SJSA1 (cell line): ENCODE measurements around the gene CEP295NL. TPM values are rescaled to one million over a fixed set of nuclear protein-coding genes. Genes with fewer than 3 reads are reported as not detected.
"Not testable (repeated sequence)": the region's sequence is repeated elsewhere in the genome, so short reads cannot be mapped to it uniquely, and the experiment has no call there.

Experiments
- DNase-seq, 2 experiments: peaks; one replicate each; pipeline ENCODE4 v3.0.0-alpha.2; 2015 to 2020; ENCODE audit warnings: low spot score in 2 of 2, low read depth in 1 of 2
- H3K27ac ChIP-seq: fragments of 250-450 bp; sonication (Bioruptor Pico); 2 replicates; pipeline ENCODE4 v1.5.1; 2020; ENCODE audit warnings: mild to moderate bottlenecking, moderate library complexity
- H3K27me3 ChIP-seq: fragments of 250-450 bp; sonication (Bioruptor Pico); replicated peaks from 2 replicates; pipeline ENCODE4 v1.5.1; 2020; ENCODE audit warnings: mild to moderate bottlenecking, moderate library complexity
- H3K36me3 ChIP-seq: fragments of 250-450 bp; sonication (Bioruptor Pico); 2 replicates; pipeline ENCODE4 v1.5.1; 2020; ENCODE audit warnings: mild to moderate bottlenecking
- H3K4me1 ChIP-seq: fragments of 250-450 bp; sonication (Bioruptor Pico); replicated peaks from 2 replicates; pipeline ENCODE4 v1.6.1; 2021; ENCODE audit warnings: mild to moderate bottlenecking
- H3K4me3 ChIP-seq: fragments of 250-450 bp; sonication (Bioruptor Pico); 2 replicates; pipeline ENCODE4 v1.5.1; 2020; ENCODE audit warnings: mild to moderate bottlenecking
- H3K9me3 ChIP-seq: fragments of 250-450 bp; sonication (Bioruptor Pico); replicated peaks from 2 replicates; pipeline ENCODE4 v1.5.1; 2020; ENCODE audit warnings: mild to moderate bottlenecking
- total RNA-seq: library from RNA; depleted of rRNA; stranded (reverse); fragments of >200 nt; shearing (Covaris generic); gene quantifications from 2 replicates; pipeline ENCODE4 v1.2.3, GENCODE V29; 2014

CEP295NL gene
- total RNA-seq, 1 experiment from 2014 or later: 0.34 TPM

- DNase-seq: peak; percentile 98 to 99
- peak overlapping the region; percentile 97 for H3K27ac ChIP-seq
- H3K9me3 ChIP-seq: no peaks in the 10 kb centered on the region
- peaks cover 76% of the 10 kb centered on the region for H3K4me1 ChIP-seq
- peaks cover 36% of the 10 kb centered on the region for H3K36me3 ChIP-seq
- H3K27me3 ChIP-seq: no peaks in the 10 kb centered on the region
- peak overlapping the region; percentile 13 for H3K4me3 ChIP-seq
Observed at GRCh38 chr17:78883089-78883532, 19.9 kb downstream of the CEP295NL start.

GRCh38 chr17:78882540-78883088 is 20.4 kb downstream of the CEP295NL start:
- H3K4me3 ChIP-seq: peak overlapping the region; percentile 13; the same call in 1 of the 2 replicates
- peak in 1 of 2 experiments; percentile 69 for DNase-seq
- peak overlapping the region; percentile 97 for H3K27ac ChIP-seq
- no peaks in the 10 kb centered on the region for H3K27me3 ChIP-seq
- H3K36me3 ChIP-seq: peaks cover 40% of the 10 kb centered on the region
- H3K9me3 ChIP-seq: no peaks in the 10 kb centered on the region
- H3K4me1 ChIP-seq: peaks cover 80% of the 10 kb centered on the region

DNA sequence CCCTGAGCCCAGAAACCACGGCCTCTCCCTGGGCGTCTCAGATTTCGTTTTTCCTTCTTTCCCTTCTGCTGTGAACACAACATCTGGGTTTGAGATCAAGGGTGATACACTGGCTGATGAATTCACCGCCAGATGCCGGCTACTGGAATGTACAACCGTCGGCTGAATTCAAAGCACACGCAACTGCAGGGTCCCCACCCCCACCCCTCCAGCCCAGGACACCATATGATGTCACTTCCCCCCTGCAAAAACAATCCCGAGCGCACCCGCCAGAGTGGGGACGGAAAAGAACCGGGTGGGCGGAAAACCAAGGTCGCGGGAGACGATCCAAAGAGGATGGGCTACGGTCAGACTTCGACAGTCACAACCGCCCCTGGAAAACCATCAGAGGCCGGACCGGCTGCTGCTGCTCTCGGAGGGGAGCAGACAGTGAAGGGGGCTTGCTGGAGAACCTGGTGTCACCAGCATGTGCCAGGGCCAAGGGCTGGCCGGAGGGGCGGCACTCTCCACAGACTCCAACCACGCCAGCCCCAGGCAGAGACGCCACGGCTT is 23.3 kb downstream of the CEP295NL start:
- DNase-seq: peak; percentile 91 to 95
- Histone ChIP-seq H3K9me3 (no peaks in the 10 kb centered on the region), H3K27me3 (no peaks in the 10 kb centered on the region), H3K36me3 (peaks cover 40% of the 10 kb centered on the region), H3K4me3 (peak overlapping the region; percentile 10), H3K4me1 (peaks cover 83% of the 10 kb centered on the region), H3K27ac (peak overlapping the region; percentile 87)

DNA sequence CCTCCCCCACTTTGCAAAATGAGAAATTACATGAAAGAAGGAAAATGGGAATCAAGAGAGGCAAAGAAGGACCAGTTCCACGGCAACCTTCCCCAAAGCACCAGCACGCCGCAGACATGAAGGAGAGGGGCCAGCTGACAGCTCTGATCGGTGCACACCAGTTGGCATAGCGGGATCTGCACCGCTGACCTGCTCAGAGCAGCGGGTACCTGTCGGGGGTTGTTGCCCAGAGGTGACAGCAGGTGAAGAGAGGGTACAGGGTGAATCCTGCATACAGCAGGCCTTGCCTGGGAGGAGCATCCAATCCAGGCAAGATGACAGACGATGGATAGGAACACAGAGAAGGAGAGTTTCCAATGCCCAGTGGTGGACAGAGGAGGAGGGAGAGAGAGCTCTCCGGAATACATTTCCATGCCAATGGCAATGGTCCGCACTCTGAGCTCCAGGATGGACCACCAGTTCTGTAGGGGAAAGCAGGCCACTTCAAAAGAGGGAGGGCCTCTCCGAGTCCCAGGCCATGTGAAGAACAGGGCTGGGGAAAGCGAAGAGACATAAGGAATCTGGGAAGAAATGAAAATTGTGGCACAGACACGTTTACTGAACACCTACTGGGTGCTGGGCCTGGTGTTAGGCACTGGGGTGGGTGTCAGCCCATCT is 24.0 kb downstream of the CEP295NL start:
- no peaks in the 10 kb centered on the region for H3K9me3 ChIP-seq
- DNase-seq: no peak
- peaks cover 76% of the 10 kb centered on the region for H3K4me1 ChIP-seq
- H3K4me3 ChIP-seq: peak overlapping the region; percentile 10
- no peaks in the 10 kb centered on the region for H3K27me3 ChIP-seq
- peak overlapping the region; percentile 87 for H3K27ac ChIP-seq
- peaks cover 37% of the 10 kb centered on the region for H3K36me3 ChIP-seq

- peaks cover 72% of the 10 kb centered on the region for H3K4me1 ChIP-seq
- no peak overlapping the region for H3K4me3 ChIP-seq
- no peaks in the 10 kb centered on the region for H3K27me3 ChIP-seq
- no peak overlapping the region for H3K27ac ChIP-seq
- H3K9me3 ChIP-seq: no peaks in the 10 kb centered on the region
- no peak for DNase-seq
- peaks cover 44% of the 10 kb centered on the region for H3K36me3 ChIP-seq
Observed at GRCh38 chr17:78878261-78878660, 24.7 kb downstream of the CEP295NL start.

- not testable (repeated sequence) for H3K4me3 ChIP-seq, H3K9me3 ChIP-seq, H3K27ac ChIP-seq, DNase-seq, H3K27me3 ChIP-seq
- Histone ChIP-seq H3K36me3 (peaks cover 47% of the 10 kb centered on the region), H3K4me1 (peaks cover 60% of the 10 kb centered on the region)
Observed at GRCh38 chr17:78876954-78877517, 26.0 kb downstream of the CEP295NL start.

DNA sequence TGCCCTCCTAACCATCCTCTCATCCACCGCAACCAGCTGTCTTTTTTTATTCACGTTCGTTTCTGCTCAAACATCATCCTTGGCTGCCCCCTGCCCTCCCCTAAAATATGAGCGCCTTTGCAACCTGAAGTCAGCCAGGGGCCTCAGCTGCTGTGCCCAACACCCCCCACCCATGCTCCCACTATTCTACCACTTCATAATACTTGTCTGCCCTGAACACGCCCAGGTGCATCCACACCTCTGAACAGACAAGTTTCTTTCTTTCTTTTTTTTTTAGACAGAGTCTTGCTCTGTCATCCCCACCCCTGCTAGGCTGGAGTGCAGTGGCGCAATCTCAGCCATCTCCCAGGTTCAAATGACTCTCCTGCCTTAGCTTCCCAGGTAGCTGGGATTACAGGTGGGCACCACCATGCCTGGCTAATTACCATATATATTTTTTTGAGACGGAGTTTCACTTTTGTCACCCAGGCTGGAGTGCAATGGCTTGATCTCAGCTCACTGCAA is 26.9 kb downstream of the CEP295NL start:
- peak overlapping the region; percentile 61 for H3K27ac ChIP-seq
- H3K36me3 ChIP-seq: peaks cover 45% of the 10 kb centered on the region
- H3K27me3 ChIP-seq: no peaks in the 10 kb centered on the region
- no peak overlapping the region for H3K4me3 ChIP-seq
- H3K9me3 ChIP-seq: no peaks in the 10 kb centered on the region
- DNase-seq: no peak
- H3K4me1 ChIP-seq: peaks cover 56% of the 10 kb centered on the region

DNA sequence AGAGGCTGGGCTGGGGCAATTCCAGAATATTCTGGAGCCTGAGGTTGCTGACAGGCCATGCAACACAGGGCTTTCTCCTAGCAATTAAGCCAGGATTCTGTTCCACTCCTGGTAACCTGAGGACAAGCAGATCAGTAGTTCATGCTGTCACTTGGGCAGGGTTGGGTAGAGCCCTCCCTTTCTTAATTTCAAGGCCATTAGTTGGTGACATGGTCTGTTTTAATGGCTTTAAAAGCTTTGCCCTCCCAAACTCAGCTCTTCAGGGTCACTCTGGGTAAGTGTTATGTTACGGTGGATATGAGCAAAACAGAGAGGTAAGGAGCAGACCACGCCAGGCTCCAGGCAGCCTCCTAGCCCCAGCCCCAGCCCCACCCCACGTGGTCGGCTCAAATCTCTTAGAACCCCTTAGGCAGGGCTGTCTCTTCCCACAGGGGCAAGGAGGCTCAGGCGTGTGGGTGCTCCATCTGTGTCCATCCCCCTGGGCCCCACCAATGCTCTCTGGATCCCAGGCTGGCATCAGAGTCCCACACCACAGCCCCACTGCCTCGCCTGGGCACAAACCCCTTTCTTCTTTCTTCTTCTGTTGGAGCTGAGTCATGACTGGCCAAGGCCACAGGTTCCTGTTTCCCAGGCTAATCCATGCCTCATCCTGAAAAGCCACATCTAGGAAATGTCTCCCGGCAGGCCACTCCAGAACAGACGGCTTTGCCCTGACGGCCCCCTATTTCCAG is 27.5 kb downstream of the CEP295NL start:
- Histone ChIP-seq H3K27me3 (no peaks in the 10 kb centered on the region), H3K4me1 (peaks cover 51% of the 10 kb centered on the region), H3K4me3 (no peak overlapping the region), H3K27ac (peak overlapping the region; percentile 61), H3K36me3 (peaks cover 52% of the 10 kb centered on the region), H3K9me3 (no peaks in the 10 kb centered on the region)
- peak; percentile 67 to 73 for DNase-seq

DNA sequence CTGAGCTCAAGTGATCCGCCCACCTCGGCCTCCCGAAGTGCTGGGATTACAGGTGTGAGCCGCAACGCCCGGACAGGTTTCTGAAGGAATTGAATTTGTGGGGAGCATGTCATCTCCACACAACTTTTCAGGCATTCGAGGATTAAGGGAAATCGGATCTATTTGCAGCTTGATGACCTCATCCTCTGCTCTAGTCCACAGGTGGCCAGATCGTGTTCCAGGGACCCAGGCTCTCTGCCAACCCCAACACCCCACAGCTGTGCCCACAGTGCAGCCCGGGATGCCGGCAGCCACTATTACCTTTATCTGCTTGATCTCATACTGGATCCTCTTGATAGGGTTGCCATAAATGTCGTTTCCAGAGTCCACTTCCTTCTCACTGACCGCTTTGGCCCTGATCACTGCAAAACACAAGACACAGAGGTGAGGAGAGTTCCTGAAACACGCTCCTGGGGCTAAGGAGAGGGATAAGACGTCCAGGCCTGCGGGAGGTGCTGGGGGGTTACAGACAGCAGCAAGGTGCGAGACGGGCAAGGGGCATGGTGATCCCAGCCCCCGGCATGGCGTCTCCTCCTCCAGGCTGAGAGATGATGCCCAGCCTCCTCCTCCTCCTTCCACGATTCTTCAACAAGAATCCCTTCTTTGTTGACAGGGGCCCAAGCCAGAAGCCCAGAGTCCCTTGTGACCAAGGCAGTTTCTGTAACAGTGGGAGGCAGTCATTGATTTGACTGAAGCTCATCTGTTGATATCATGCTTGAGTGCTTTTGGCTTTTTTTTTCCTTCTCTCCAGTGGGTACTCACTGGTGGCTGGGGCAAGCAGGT is 29.3 kb downstream of the CEP295NL start:
- Histone ChIP-seq H3K4me3 (no peak overlapping the region), H3K27ac (no peak overlapping the region), H3K36me3 (peaks cover 61% of the 10 kb centered on the region), H3K9me3 (no peaks in the 10 kb centered on the region), H3K27me3 (no peaks in the 10 kb centered on the region), H3K4me1 (peaks cover 37% of the 10 kb centered on the region)
- DNase-seq: no peak

GRCh38 chr17:78872486-78872885 is 30.5 kb downstream of the CEP295NL start:
- DNase-seq: no peak
- Histone ChIP-seq H3K9me3 (no peaks in the 10 kb centered on the region), H3K36me3 (peaks cover 66% of the 10 kb centered on the region)

GRCh38 chr17:78870621-78871020 is 32.4 kb downstream of the CEP295NL start:
- H3K4me1 ChIP-seq: peaks cover 32% of the 10 kb centered on the region
- H3K36me3 ChIP-seq: peaks cover 64% of the 10 kb centered on the region
- no peak overlapping the region for H3K4me3 ChIP-seq
- H3K27ac ChIP-seq: no peak overlapping the region
- DNase-seq: no peak
- H3K9me3 ChIP-seq: no peaks in the 10 kb centered on the region
- H3K27me3 ChIP-seq: no peaks in the 10 kb centered on the region

More at GRCh38 chr17:78872486-78872885, 30.5 kb downstream of the CEP295NL start:
- Histone ChIP-seq H3K27me3 (no peaks in the 10 kb centered on the region), H3K4me1 (peaks cover 37% of the 10 kb centered on the region), H3K4me3 (no peak overlapping the region), H3K27ac (no peak overlapping the region)

DNA sequence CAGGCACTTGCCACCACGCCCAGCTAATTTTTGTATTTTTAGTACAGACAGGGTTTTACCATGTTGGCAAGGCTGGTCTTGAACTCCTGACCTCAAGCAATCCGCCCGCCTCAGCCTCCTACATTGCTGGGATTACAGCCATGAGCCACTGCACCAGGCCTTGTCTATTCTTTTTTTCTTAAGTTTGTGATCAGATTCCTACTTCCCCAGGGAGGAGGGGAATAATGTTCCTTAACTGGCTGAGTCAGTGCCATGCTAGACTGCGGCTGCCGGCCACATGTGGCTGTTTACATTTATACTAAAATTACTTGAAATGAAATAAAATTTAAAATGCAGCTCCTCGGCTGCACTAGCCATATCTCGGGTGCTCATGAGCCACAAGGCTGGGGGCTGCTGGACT is 34.6 kb downstream of the CEP295NL start:
- Histone ChIP-seq H3K27ac (peak overlapping the region; percentile 49), H3K4me3 (no peak overlapping the region), H3K27me3 (no peaks in the 10 kb centered on the region), H3K36me3 (peaks cover 71% of the 10 kb centered on the region), H3K4me1 (peaks cover 23% of the 10 kb centered on the region), H3K9me3 (no peaks in the 10 kb centered on the region)
- peak; percentile 73 to 74 for DNase-seq

DNA sequence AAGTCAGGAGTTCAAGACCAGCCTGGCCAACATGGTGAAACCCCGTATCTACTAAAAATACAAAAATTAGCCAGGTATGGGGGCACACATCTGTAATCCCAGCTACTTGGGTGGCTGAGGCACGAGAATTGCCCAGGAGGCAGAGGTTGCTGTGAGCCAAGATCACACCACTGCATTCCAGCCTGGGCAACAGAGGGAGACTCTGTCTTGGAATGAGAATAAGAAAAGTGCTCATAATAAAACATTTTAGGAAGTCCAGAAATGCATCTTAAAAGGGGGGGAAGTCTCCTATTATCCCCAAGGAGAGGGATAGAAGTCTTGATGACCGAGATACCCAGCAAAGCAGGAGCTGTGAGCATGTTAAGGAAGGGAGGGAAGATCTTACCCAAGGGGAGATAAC is 36.0 kb downstream of the CEP295NL start:
- H3K4me1 ChIP-seq: peaks cover 32% of the 10 kb centered on the region
- not testable (repeated sequence) for H3K4me3 ChIP-seq, H3K27ac ChIP-seq, H3K9me3 ChIP-seq, DNase-seq, H3K27me3 ChIP-seq
- H3K36me3 ChIP-seq: peaks cover 59% of the 10 kb centered on the region
